B cell (primary cell): ENCODE measurements around the gene PSAPL1. TPM values are rescaled to one million over a fixed set of nuclear protein-coding genes. Genes with fewer than 3 reads are reported as not detected.

Source experiments
- ATAC-seq: fragments of 200-7000 bp; cut with Tn5 transposase; one replicate; pipeline ENCODE4 v1.10.0; 2021; ENCODE audit warnings: low read depth, mild to moderate bottlenecking, moderate number of reproducible peaks, moderate library complexity
- CTCF ChIA-PET: fragments of 350-600 bp; sonication (Branson Sonifier 250); formaldehyde crosslinking; loops from one replicate; lab custom pipeline; 2021; ENCODE audit warnings: antibody characterized with exemption, inconsistent platforms; lab: Charles Lee
- POLR2A ChIA-PET: fragments of 350-600 bp; sonication (Branson Sonifier 250); formaldehyde crosslinking; loops from one replicate; lab custom pipeline; 2021; ENCODE audit warnings: antibody characterized with exemption; lab: Charles Lee
- DNase-seq: peaks from one replicate; pipeline ENCODE4 v3.0.0; 2013
- H2AFZ ChIP-seq: 2 replicates; pipeline ENCODE4 v1.6.1; 2012; ENCODE audit warnings: mild to moderate bottlenecking, low read depth, low read length; ENCODE audit not compliant: insufficient read depth, poor library complexity, severe bottlenecking
- H3K27ac ChIP-seq, 2 donors: 1 replicate in 1 of 2; 2 replicates in 1 of 2; pipeline ENCODE4 v1.5.1; 2012 to 2013; ENCODE audit warnings: low read length in 2 of 2, mild to moderate bottlenecking in 2 of 2, moderate library complexity in 1 of 2
- H3K27me3 ChIP-seq, 4 experiments: fragments of 200-600 bp in 1 of 4; sonication (generic) in 1 of 4; replicated peaks in 1 of 4; 1 replicate in 2 of 4; 2 replicates in 2 of 4; pipeline versions ENCODE4 v1.6.1 to v1.7.0; 2013 to 2016; ENCODE audit warnings: low read length in 3 of 4, mild to moderate bottlenecking in 2 of 4, mixed read lengths in 1 of 4, moderate library complexity in 1 of 4; ENCODE audit not compliant: insufficient read depth in 4 of 4, control insufficient read depth in 3 of 4; ENCODE audit errors: control extremely low read depth in 1 of 4
- H3K36me3 ChIP-seq, 2 experiments: replicated peaks in 1 of 2; 1 replicate in 1 of 2; 2 replicates in 1 of 2; pipeline versions ENCODE4 v1.6.1 to v1.7.1; 2013; ENCODE audit warnings: low read length in 1 of 2; ENCODE audit not compliant: insufficient read depth in 2 of 2, control insufficient read depth in 1 of 2; ENCODE audit errors: control extremely low read depth in 1 of 2, extremely low read depth in 1 of 2
- H3K4me1 ChIP-seq, 2 donors: fragments of 200-600 bp in 1 of 2; sonication (generic) in 1 of 2; 1 replicate in 1 of 2; 2 replicates in 1 of 2; pipeline versions ENCODE4 v1.5.1 to v1.6.1; 2013 to 2017; ENCODE audit warnings: low read length in 2 of 2; ENCODE audit not compliant: control insufficient read depth in 2 of 2, insufficient read depth in 2 of 2
- H3K4me2 ChIP-seq: replicated peaks from 2 replicates; pipeline ENCODE3; 2012; ENCODE audit warnings: mild to moderate bottlenecking, low read depth, low read length; ENCODE audit not compliant: poor library complexity, severe bottlenecking
- H3K4me3 ChIP-seq, 5 experiments: fragments of 200-600 bp in 1 of 5; sonication (generic) in 1 of 5; 1 replicate in 3 of 5; 2 replicates in 2 of 5; pipeline versions ENCODE4 v1.5.1 to v1.7.0; 2011 to 2016; ENCODE audit warnings: low read length in 4 of 5, mild to moderate bottlenecking in 4 of 5, low read depth in 2 of 5, control low read depth in 1 of 5, moderate library complexity in 1 of 5; ENCODE audit not compliant: insufficient read depth in 1 of 5; ENCODE audit errors: control extremely low read depth in 1 of 5, extremely low read depth in 1 of 5
- H3K79me2 ChIP-seq: fragments of 200-600 bp; sonication (generic); one replicate; pipeline ENCODE4 v1.6.0; 2016; ENCODE audit warnings: low read length; ENCODE audit not compliant: control insufficient read depth, insufficient read depth
- H3K9ac ChIP-seq: fragments of 200-600 bp; sonication (generic); 2 replicates; pipeline ENCODE4 v1.6.1; 2017; ENCODE audit warnings: mild to moderate bottlenecking, low read length, moderate library complexity
- H3K9me3 ChIP-seq, 3 donors: one replicate each; pipeline versions ENCODE4 v1.6.1 to v1.7.1; 2013; ENCODE audit warnings: low read length in 2 of 3; ENCODE audit not compliant: control insufficient read depth in 2 of 3, insufficient read depth in 1 of 3; ENCODE audit errors: control extremely low read depth in 1 of 3
- H4K20me1 ChIP-seq: 2 replicates; pipeline ENCODE4 v1.6.0; 2012; ENCODE audit warnings: mild to moderate bottlenecking, low read length; ENCODE audit not compliant: insufficient read depth, control insufficient read depth, poor library complexity, severe bottlenecking
- H3K27ac Mint-ChIP-seq: one replicate; pipeline ENCODE4 v1.8.0; 2021; ENCODE audit warnings: mixed read lengths
- H3K27me3 Mint-ChIP-seq: one replicate; pipeline ENCODE4 v1.8.0; 2021; ENCODE audit warnings: mixed read lengths
- H3K4me1 Mint-ChIP-seq: one replicate; pipeline ENCODE4 v1.8.0; 2021; ENCODE audit warnings: mixed read lengths
- H3K4me3 Mint-ChIP-seq: one replicate; pipeline ENCODE4 v1.8.0; 2021; ENCODE audit warnings: mixed read lengths
- H3K9me3 Mint-ChIP-seq: one replicate; pipeline ENCODE4 v1.8.0; 2022; ENCODE audit warnings: mixed read lengths; ENCODE audit not compliant: insufficient read depth
- CTCF ChIP-seq: fragments of 200-600 bp; IDR thresholded peaks from one replicate; pipeline ENCODE4 v1.8.0; 2022; ENCODE audit warnings: antibody characterized with exemption, mild to moderate bottlenecking
- EZH2 ChIP-seq: IDR thresholded peaks from 2 replicates; pipeline ENCODE4 v1.6.1; 2012; ENCODE audit warnings: borderline replicate concordance, low read depth, mild to moderate bottlenecking, moderate library complexity, low read length; ENCODE audit not compliant: insufficient read depth, poor library complexity, severe bottlenecking
- WGBS: methylation state at CpG from one replicate; pipeline ENCODE4 v1.1.5; 2013; ENCODE audit warnings: missing lambda C conversion rate; ENCODE audit not compliant: insufficient coverage; 5-methylcytosine and 5-hydroxymethylcytosine counted together
- intact Hi-C: fragments of 100-400 bp; cut with micrococcal nuclease; formaldehyde crosslinking; loops from one replicate; pipeline ENCODE4 v1.10.0; 2022
- polyA plus RNA-seq: library from polyadenylated mRNA; depleted of rRNA; stranded (reverse); fragments of >200 nt; gene quantifications from 2 replicates; pipeline ENCODE4 v1.2.3, GENCODE V29; 2012
- total RNA-seq, 2 donors: library from RNA; stranded (reverse); fragments of 120-200 nt in 1 of 2; gene quantifications; 1 replicate in 1 of 2; 2 replicates in 1 of 2; pipeline versions ENCODE4 v1.2.3 to v1.2.4, GENCODE V29; 2013 to 2022

Gene PSAPL1
- total and polyA plus RNA-seq, 2 donors (not counting 1 experiment from before 2014, with no cell fraction given) = not detected

- ATAC-seq (no peak), DNase-seq (no peak)
- Histone ChIP-seq H4K20me1 (no peaks in the 10 kb centered on the region), H3K4me3 (no peak overlapping the region), H3K27me3 (no peaks in the 10 kb centered on the region), H3K27ac (no peak overlapping the region), H2AFZ (no peak overlapping the region), H3K9me3 (peaks cover 0 to 8% (median 0%) of the 10 kb centered on the region in 3 donors), H3K4me1 (no peaks in the 10 kb centered on the region), H3K79me2 (no peaks in the 10 kb centered on the region), H3K36me3 (no peaks in the 10 kb centered on the region), H3K9ac (no peak overlapping the region), H3K4me2 (no peak overlapping the region)
- no peak for TF ChIP-seq CTCF
- TF ChIP-seq EZH2 = no peak
- H3K4me1 Mint-ChIP-seq = no peaks in the 10 kb centered on the region
- peaks cover 6% of the 10 kb centered on the region for H3K27me3 Mint-ChIP-seq
- H3K27ac Mint-ChIP-seq = no peak overlapping the region
- 87% methylated on average over 7 of the region's 8 CpGs for WGBS
- ChIA-PET CTCF (no interaction called here), POLR2A (no interaction called here)
- H3K9me3 Mint-ChIP-seq = no peaks in the 10 kb centered on the region
- intact Hi-C loops = no loop called here
- H3K4me3 Mint-ChIP-seq = no peak overlapping the region
These were observed 35.9 kb upstream of the PSAPL1 start for GRCh38 chr4:7470522-7471128.

- Histone ChIP-seq H3K9me3 (peaks cover 0 to 10% (median 0%) of the 10 kb centered on the region in 3 donors), H3K27me3 (no peaks in the 10 kb centered on the region), H3K4me2 (no peak overlapping the region), H3K27ac (no peak overlapping the region), H3K36me3 (no peaks in the 10 kb centered on the region), H3K4me1 (no peaks in the 10 kb centered on the region), H2AFZ (no peak overlapping the region), H4K20me1 (no peaks in the 10 kb centered on the region), H3K4me3 (no peak overlapping the region), H3K9ac (no peak overlapping the region), H3K79me2 (no peaks in the 10 kb centered on the region)
- no peaks in the 10 kb centered on the region for H3K4me1 Mint-ChIP-seq
- ChIA-PET CTCF (no interaction called here), POLR2A (no interaction called here)
- intact Hi-C loops = no loop called here
- DNase-seq (no peak), ATAC-seq (no peak)
- peaks cover 6% of the 10 kb centered on the region for H3K27me3 Mint-ChIP-seq
- TF ChIP-seq CTCF = no peak
- no peak for TF ChIP-seq EZH2
- H3K4me3 Mint-ChIP-seq = no peak overlapping the region
- H3K9me3 Mint-ChIP-seq = no peaks in the 10 kb centered on the region
- H3K27ac Mint-ChIP-seq = no peak overlapping the region
- WGBS = 85% methylated on average over 3 of the region's 3 CpGs
These were observed 35.4 kb upstream of the PSAPL1 start for GRCh38 chr4:7470111-7470510.
